IPS-18c (cell line): ENCODE measurements around the gene POM121C.
"Not testable (repeated sequence)": the region's sequence is repeated elsewhere in the genome, so short reads cannot be mapped to it uniquely, and the experiment has no call there.

ENCODE experiments used
- H3K4me3 ChIP-seq: 2 replicates; pipeline ENCODE4 v1.7.0; 2013; ENCODE audit warnings: low read depth, mild to moderate bottlenecking, low read length, moderate library complexity; ENCODE audit not compliant: insufficient read depth
- H3K9me3 ChIP-seq: one replicate; pipeline ENCODE4 v1.6.1; 2013; ENCODE audit warnings: mild to moderate bottlenecking, low read length, moderate library complexity; ENCODE audit not compliant: control insufficient read depth, insufficient read depth

POM121C gene

DNA sequence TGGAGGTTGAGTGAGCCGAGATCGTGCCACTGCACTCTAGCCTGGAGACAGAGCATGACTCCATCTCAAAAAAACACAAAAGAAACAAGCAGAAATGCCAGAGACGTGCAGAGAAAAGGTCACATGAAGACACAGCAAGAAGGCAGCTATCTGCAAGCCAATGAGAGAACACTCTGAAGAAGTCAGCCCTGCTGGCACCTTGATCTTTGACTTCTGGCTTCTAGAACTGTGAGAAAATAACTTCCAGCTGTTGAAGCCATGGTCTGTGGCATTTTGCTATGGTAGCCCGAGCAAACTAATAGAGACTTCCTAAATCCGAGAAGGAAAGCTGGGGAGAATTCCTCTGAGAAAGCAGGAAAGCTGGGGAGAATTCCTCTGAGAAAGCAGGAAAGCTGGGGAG lies 36.2 kb downstream of the POM121C start:
- not testable (repeated sequence) for H3K4me3 ChIP-seq, H3K9me3 ChIP-seq

DNA sequence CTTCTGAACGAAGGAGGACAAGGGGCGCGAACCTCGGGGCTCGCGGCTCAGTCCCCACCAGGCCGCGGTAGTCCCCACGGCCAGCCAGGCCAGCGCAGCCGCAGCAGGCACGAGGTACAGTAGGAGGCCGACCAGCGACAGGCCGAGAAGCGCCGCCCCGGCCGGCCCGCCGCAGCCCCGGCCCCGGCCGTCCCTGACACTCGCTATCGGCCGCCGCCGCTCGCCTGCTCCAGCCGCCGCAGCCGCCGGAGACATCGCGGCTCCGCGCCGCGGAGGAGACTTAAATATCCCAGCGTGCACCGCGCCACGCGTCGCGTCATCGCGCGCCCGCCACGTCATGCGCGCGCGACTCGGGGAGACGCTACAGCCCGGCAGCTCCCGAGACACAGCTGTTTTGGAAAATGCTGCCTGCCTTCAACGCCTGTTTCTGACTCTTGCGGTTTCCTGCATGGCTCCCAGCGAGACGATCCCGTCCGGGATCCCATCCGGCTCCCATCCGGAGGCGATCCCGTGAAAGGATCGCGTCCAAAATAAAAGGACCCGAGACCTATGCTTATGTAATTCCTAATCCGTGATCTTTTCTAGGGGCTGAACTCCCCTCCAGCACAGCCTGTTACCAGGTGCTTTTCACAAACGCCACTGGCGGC lies 43.5 kb downstream of the POM121C start:
- peak overlapping the region; percentile 43; the same call in 1 of the 2 replicates for H3K4me3 ChIP-seq
- H3K9me3 ChIP-seq: not testable (repeated sequence)

GRCh38 chr7:75442101-75442464 lies 44.0 kb downstream of the POM121C start:
- H3K9me3 ChIP-seq: not testable (repeated sequence)
- peak overlapping the region; percentile 31 for H3K4me3 ChIP-seq

DNA sequence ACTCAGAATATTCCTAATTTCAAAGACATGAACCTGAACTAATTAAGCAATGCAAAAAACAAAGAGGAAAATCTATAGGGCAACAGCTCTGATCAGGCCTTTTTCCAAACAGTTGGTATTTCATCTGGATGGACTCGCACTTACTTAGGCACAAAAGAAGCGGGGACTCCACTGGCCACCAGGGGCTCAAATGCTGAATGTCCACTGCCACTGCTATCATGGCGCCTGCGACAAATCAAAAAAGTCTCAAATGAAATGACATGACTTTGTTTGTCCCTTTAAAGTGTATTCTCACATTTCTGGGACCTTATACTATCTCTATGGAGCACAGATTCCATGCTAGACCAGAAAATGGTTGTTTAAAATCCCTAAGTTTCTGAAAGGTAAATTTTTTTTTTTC lies 47.1 kb downstream of the POM121C start:
- H3K4me3 ChIP-seq, H3K9me3 ChIP-seq: not testable (repeated sequence)

GRCh38 chr7:75423481-75423880 lies 62.6 kb downstream of the POM121C start:
- not testable (repeated sequence) for H3K4me3 ChIP-seq, H3K9me3 ChIP-seq

GRCh38 chr7:75421798-75422710 lies 64.0 kb downstream of the POM121C start:
- not testable (repeated sequence) for H3K4me3 ChIP-seq

DNA sequence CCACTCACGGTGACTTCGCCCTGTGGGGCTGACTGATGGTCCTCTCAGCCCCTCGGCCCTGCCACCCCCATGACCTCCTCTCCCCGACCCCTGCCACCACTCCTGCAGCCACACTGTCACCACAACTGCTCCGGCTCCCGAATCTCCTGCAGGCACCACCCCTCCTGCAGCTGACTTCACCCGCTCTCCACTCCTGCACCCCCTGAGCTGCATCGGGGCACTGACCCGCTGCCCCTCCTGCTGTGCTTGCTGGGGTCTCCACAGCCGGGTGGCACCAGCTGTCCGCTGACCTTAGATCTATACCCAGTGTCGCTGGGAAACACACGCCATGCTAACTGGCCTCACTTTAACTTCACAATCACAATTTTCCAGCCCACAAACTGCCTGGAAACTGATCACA lies 65.9 kb downstream of the POM121C start:
- not testable (repeated sequence) for H3K9me3 ChIP-seq, H3K4me3 ChIP-seq

More at GRCh38 chr7:75421798-75422710, 64.0 kb downstream of the POM121C start:
- H3K9me3 ChIP-seq: not testable (repeated sequence)

GRCh38 chr7:75419693-75420092 lies 66.4 kb downstream of the POM121C start:
- not testable (repeated sequence) for H3K4me3 ChIP-seq, H3K9me3 ChIP-seq

- H3K9me3 ChIP-seq, H3K4me3 ChIP-seq: not testable (repeated sequence)
Observed at GRCh38 chr7:75419210-75419609, 66.9 kb downstream of the POM121C start.

GRCh38 chr7:75418292-75418858 lies 67.7 kb downstream of the POM121C start:
- H3K9me3 ChIP-seq: not testable (repeated sequence)

DNA sequence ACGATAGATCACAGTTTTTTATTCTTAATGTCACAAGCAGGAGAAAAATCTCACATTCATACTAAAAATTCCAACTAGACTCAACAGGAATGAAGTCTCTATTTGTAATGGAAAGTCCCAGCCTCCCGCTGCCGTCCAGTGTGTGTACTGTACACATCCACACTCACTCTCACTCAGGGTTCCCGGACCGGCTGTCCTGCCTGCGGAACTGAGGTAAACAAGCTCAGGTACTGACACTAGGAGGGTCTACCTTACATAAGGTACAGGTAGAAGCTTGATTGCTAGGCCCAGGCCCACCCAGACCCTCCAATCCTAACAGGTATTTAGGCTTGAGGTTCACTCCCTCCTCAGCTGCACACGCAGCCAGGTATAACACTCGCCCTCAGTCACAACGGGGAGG lies 69.3 kb downstream of the POM121C start:
- H3K4me3 ChIP-seq, H3K9me3 ChIP-seq: not testable (repeated sequence)

More at GRCh38 chr7:75418292-75418858, 67.7 kb downstream of the POM121C start:
- not testable (repeated sequence) for H3K4me3 ChIP-seq

DNA sequence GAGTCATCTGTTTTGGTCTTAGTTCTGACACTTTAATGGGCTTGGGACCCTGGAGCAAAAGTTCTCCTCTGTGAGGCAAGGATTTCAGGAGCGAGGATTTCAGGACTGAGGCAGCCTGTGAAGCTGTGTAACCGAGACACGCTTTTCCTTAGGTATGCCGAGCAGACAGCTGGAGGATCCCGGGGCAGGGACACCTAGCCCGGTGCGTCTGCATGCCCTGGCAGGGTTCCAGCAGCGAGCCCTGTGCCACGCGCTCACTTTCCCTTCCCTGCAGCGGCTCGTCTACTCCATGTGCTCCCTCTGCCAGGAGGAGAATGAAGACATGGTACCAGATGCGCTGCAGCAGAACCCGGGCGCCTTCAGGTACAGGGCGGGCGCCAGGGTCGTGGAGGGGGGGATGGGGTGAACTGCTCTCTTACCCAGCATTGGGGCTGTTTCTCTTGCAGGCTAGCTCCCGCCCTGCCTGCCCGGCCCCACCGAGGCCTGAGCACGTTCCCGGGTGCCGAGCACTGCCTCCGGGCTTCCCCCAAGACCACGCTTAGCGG lies 70.2 kb downstream of the POM121C start:
- not testable (repeated sequence) for H3K4me3 ChIP-seq, H3K9me3 ChIP-seq

DNA sequence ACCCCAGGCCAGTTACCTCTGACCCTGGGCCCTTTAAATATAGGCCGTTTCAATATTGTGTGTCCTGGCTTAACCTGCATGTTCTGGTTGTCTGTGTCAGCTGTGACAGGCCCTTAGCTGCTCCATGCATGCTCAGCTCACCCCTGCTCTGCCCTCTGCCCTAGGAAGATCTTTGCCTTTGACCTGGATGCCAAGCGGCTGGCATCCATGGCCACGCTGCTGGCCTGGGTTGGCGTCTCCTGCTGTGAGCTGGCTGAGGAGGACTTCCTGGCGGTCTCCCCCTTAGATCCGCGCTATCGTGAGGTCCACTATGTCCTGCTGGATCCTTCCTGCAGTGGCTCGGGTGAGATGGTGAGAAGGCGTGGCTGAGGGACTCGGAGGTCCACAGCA lies 70.7 kb downstream of the POM121C start:
- H3K9me3 ChIP-seq, H3K4me3 ChIP-seq: not testable (repeated sequence)

- not testable (repeated sequence) for H3K4me3 ChIP-seq, H3K9me3 ChIP-seq
Observed at GRCh38 chr7:75414708-75415427, 71.2 kb downstream of the POM121C start.

GRCh38 chr7:75414204-75414603 lies 71.9 kb downstream of the POM121C start:
- H3K4me3 ChIP-seq, H3K9me3 ChIP-seq: not testable (repeated sequence)

DNA sequence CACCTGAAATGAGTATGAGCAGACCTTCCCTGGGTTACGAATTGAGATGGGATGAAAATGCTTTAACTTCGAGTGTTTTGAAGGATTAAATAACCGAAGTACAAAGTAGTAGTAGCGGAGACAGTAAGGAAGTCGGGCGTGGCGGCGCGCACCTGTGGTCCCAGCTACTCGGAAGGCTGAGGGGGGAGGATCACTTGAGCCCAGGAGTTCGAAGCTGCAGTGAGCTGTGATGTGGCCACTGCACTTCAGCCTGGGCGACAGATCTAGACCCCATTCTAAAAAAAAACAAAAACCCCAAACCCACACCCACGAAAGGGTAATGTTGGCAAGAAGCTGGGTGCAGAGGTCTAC lies 75.3 kb downstream of the POM121C start:
- H3K9me3 ChIP-seq, H3K4me3 ChIP-seq: not testable (repeated sequence)
